ENCODE results near the gene BGN.
A peak's percentile ranks its signal among the peaks of the same experiment; 100 is the strongest.

The BGN gene

GRCh38 chrX:153507484-153508178 lies 12.9 kb downstream of the BGN start (continued):
- TF ChIP-seq PATZ1 (tag by site-specific recombination; IDR thresholded peaks at IDR 0.05) (0 out of 2 replicates have a peak, but pooled peaks have one; percentile 23), CTCF (tag by site-specific recombination; IDR thresholded peaks at IDR 0.05) (peak; percentile 97), ZSCAN30 (tag by site-specific recombination; IDR thresholded peaks at IDR 0.05) (no peak), ZNF433 (tag by site-specific recombination; IDR thresholded peaks at IDR 0.05; ENCODE audit: low read depth) (no peak), ZBTB17 (tag by site-specific recombination; IDR thresholded peaks at IDR 0.05) (peak; percentile 49), KLF7 (tag by site-specific recombination; IDR thresholded peaks at IDR 0.05; ENCODE audit: borderline replicate concordance) (0 out of 2 replicates have a peak, but pooled peaks have one; percentile 28), ZNF544 (tag by site-specific recombination; IDR thresholded peaks at IDR 0.05) (no peak), ZNF274 (IDR thresholded peaks at IDR 0.05; ENCODE audit: low read length) (no peak), ZNF274 (tag by site-specific recombination; IDR thresholded peaks at IDR 0.05; ENCODE audit: borderline replicate concordance) (no peak), ZNF558 (tag by site-specific recombination; IDR thresholded peaks at IDR 0.05) (no peak), ZNF548 (tag by site-specific recombination; IDR thresholded peaks at IDR 0.05) (no peak), FEZF1 (tag by site-specific recombination; IDR thresholded peaks at IDR 0.05) (no peak), ZNF449 (tag by site-specific recombination; IDR thresholded peaks at IDR 0.05) (0 out of 2 replicates have a peak, but pooled peaks have one; percentile 84), ZEB2 (tag by site-specific recombination; IDR thresholded peaks at IDR 0.05) (0 out of 2 replicates have a peak, but pooled peaks have one; percentile 42), ZNF843 (tag by site-specific recombination; IDR thresholded peaks at IDR 0.05) (no peak), ZBTB8A (tag by site-specific recombination; IDR thresholded peaks at IDR 0.05) (peak; percentile 41; the same call in 1 of the 2 replicates), SCRT1 (tag by site-specific recombination; IDR thresholded peaks at IDR 0.05; ENCODE audit: borderline replicate concordance) (peak; percentile 93), ZNF777 (tag by site-specific recombination; IDR thresholded peaks at IDR 0.05; ENCODE audit: borderline replicate concordance) (0 out of 2 replicates have a peak, but pooled peaks have one; percentile 18), SCRT2 (tag by site-specific recombination; IDR thresholded peaks at IDR 0.05) (peak; percentile 95), ZFHX2 (tag by site-specific recombination; conservative IDR thresholded peaks at IDR 0.05) (peak; percentile 62), EGR2 (tag by site-specific recombination; IDR thresholded peaks at IDR 0.05; ENCODE audit: low read depth) (peak; percentile 56), ZNF600 (tag by site-specific recombination; IDR thresholded peaks at IDR 0.05) (peak; percentile 63; the same call in 1 of the 2 replicates), ZNF692 (tag by site-specific recombination; IDR thresholded peaks at IDR 0.05) (0 out of 2 replicates have a peak, but pooled peaks have one; percentile 35), ZNF2 (tag by site-specific recombination; IDR thresholded peaks at IDR 0.05) (0 out of 2 replicates have a peak, but pooled peaks have one; percentile 50), ZSCAN4 (tag by site-specific recombination; IDR thresholded peaks at IDR 0.05) (peak; percentile 23; the same call in 1 of the 2 replicates)
- TF ChIP-seq, protein P1, sequence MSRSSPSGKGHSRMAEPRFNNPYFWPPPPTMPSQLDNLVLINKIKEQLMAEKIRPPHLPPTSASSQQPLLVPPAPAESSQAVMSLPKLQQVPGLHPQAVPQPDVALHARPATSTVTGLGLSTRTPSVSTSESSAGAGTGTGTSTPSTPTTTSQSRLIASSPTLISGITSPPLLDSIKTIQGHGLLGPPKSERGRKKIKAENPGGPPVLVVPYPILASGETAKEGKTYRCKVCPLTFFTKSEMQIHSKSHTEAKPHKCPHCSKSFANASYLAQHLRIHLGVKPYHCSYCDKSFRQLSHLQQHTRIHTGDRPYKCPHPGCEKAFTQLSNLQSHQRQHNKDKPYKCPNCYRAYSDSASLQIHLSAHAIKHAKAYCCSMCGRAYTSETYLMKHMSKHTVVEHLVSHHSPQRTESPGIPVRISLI (tag by site-specific recombination; IDR thresholded peaks at IDR 0.05) = no peak
- TF ChIP-seq, protein P2, sequence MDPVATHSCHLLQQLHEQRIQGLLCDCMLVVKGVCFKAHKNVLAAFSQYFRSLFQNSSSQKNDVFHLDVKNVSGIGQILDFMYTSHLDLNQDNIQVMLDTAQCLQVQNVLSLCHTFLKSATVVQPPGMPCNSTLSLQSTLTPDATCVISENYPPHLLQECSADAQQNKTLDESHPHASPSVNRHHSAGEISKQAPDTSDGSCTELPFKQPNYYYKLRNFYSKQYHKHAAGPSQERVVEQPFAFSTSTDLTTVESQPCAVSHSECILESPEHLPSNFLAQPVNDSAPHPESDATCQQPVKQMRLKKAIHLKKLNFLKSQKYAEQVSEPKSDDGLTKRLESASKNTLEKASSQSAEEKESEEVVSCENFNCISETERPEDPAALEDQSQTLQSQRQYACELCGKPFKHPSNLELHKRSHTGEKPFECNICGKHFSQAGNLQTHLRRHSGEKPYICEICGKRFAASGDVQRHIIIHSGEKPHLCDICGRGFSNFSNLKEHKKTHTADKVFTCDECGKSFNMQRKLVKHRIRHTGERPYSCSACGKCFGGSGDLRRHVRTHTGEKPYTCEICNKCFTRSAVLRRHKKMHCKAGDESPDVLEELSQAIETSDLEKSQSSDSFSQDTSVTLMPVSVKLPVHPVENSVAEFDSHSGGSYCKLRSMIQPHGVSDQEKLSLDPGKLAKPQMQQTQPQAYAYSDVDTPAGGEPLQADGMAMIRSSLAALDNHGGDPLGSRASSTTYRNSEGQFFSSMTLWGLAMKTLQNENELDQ (tag by site-specific recombination; IDR thresholded peaks at IDR 0.05; ENCODE audit: low read depth) = no peak
